Measurements from ENCODE around the gene TSPO2.
A peak's percentile ranks its signal among the peaks of the same experiment; 100 is the strongest.

The TSPO2 gene

GRCh38 chr6:41027799-41028560, 14.3 kb upstream of the TSPO2 start:
- DNase-seq, result peak; percentile 69

GRCh38 chr6:41028561-41029412, 13.5 kb upstream of the TSPO2 start:
- DNase-seq, result no peak

- no peak for DNase-seq
Measured at GRCh38 chr6:41032830-41033229, 9.4 kb upstream of the TSPO2 start.

DNA sequence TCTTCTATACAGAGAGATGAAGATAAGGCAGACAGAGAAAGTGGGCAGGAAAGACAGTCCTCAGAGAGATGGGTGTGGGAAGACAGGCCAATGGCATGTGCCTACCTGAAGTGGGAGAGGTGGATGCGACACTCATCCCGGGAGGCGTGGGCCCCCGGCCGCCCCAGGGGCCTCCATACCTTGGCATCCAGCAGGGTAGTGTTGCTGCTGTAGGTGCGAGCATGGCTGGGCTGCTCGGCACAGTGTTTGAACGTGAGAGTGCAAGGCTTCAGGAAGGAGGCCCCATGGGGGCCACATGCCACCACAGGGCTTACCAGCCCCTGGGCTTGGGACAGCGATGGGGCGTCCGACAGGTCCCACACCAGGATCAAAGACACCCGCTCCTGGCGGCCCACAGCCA, 8.5 kb upstream of the TSPO2 start:
- DNase-seq, result no peak

DNA sequence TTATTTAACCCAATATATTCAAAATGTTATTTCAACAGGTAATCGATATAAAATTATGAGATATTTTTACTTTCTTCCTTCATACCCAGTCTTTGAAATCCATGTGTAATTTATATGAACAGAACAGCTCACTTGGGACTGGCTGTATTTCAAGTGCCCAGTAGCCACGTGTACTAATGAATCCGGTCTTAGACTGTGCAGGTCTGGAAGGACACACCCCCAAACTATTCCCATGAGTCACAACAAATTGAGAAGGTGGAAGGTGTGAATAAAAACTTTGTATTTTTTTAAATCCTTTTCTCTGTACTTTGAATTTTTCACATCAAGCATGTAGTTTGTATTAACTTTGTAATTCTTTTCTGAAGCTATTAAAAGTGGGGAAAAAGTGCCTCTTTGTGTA, 6.1 kb upstream of the TSPO2 start:
- DNase-seq, result no peak

DNA sequence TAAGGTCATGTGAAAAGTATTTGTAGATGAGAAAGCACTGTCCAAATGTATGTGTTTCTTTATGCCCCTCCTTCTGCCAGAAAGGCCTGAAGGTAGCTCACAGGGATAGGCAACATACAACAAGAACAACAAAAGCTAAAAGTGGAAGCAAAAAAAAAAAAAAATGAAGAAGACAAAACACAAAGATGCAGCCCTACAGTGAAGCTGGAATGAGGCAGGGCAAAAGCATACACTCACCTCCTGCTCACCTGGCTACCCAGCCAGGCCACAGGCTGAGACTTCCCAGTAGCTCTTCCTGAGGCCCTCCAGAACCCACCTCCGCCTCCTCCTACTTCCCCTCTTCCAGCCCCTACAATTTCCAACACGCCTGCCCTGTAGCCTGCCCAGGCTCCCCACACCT, 5.7 kb upstream of the TSPO2 start:
- no peak for DNase-seq

DNA sequence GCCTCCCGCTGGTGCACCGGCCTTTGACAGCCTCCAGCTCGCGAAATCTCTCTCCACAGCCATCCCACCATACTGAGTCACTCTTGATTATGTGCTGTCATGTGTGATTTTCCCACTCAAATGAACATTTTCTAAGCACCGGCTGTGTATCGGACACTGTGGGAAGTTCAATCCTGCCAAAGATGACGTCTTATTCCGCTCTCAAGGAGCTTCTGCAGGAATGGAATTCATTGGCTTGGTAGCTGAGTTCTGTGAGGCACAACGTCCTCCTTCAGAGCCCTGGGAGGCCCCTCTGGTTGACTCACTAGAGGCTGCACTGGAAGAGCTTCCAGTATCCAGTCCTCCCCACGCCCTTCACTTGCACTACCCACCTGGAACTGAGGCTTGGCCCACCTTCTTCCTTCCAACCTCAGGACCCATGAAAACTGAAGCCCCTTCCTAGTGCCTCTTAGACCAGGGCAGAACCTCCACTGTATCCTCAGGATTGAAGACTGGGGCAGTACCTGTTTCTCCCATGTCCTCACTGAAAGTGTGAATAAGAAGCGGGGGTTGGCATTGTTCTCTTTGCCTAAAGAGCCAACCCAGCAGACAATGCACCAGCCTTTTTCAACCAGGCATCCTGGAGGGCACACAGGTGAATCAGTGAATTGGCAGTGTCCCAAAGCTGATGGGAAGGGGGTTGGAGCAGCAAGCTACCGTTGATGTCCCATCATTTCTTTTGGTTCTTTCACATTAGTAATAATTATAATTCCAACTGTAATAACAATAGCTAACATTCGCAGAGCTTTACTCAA, 5.0 kb upstream of the TSPO2 start:
- DNase-seq, result no peak

GRCh38 chr6:41038205-41038604, 4.1 kb upstream of the TSPO2 start:
- DNase-seq, result no peak

DNA sequence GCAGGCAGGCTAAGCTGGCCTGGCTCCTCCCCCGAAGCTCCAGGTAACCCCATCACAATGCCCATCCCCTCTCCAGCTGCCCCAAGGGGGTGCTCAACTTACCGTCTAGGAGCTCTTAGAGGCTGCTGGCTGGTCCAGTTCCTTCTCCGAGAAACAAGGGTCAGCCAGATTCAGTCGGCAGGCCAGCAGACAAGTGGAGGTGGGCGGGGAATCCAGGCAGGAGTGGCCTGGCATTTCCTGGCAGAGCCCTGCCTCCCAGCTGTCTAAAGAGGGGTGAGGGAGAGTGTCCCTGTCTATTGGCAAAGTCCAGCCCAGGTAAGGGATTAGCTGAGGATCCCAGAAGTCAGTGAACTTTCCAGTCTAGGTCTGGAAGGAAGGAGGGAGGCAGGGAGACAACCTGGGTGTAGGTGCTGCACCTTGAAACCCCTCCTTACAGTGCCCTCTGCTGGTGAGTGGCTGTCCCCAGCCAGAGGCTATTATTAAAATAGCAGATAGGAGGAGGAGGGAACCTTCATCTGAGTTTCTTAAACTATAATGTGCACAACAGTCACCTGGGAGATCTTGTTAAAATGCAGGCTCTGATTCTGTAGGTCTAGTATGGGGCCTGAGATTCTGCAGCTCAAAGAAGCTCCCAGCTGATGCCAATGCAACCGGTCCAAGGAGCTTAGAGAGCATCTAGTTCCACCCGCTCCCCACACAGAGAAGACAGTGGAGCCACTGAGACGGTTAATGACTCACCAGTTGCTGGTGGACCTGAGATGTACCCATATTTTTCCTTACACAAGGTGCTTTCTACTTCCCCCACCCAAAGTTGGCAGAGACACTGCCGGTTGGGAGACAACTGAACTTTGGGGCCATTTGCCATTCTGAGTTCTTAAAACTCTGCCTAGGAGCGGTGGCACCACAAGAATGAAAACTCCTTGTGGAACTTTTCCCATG, 2.9 kb upstream of the TSPO2 start, which contains the start of gene UNC5CL:
Gene UNC5CL (minus strand): TSS at position 162 of the 939 bp plus-strand sequence. CDS start 4,147 bp downstream, outside the sequence.
- peak; percentile 49 to 51 for DNase-seq

- no peak for DNase-seq
Measured at GRCh38 chr6:41040101-41040939, 1.9 kb upstream of the TSPO2 start.

DNA sequence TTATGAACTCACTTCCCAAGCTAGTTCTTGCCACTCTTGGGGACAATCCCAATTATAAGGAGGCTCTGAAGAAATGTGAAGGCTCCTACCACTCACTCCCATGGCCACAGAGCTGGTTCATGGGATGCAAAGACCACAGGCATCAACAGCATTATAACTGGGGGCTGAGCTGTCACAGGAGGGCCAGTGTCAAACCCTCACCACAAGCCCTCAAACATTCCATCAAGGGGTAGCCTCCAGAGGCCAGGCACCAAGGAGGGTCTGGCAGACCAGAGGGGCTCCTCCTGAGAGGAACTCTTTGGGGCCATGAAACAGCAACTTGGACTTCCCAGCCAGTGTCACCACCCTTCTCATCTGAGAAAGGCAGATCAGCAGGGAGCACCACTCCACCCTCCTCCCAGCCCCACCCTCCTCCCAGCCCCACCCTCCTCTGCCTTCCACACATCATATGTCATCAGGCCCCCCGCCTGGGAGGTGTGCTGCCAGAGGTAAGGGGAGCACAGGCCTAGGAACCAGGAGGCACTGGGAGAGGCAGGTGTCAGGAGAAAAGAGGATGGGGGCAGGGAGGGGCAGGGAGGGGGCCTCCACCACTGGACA, 1.2 kb upstream of the TSPO2 start:
- DNase-seq, result no peak

GRCh38 chr6:41043151-41043550, 884 bp downstream of the TSPO2 start:
- DNase-seq, result no peak

- no peak for DNase-seq
Measured at GRCh38 chr6:41045664-41046063, 3.4 kb downstream of the TSPO2 start.

GRCh38 chr6:41046084-41046483, 3.8 kb downstream of the TSPO2 start:
- no peak for DNase-seq

DNA sequence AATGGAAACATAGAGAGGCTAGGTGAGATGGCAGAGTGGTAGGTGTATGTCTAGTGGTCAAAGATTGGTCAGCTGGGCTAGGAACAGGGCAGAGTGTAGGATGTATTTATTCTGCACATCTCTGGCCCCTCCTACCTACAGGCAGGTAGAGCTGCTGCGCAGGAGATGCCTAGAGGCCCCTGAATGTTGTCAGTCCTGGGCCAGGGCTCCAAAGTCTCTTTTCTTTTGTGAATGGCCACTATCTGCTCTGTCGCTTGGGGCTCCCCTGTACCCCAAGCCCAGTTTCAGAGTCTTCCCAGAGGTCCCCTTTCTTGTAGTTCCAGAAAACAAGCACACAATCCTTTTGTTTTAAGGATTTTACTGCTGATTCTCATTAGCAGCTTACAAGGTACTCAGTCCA, 5.0 kb downstream of the TSPO2 start:
- no peak for DNase-seq

- DNase-seq, result no peak
Measured at GRCh38 chr6:41047745-41048732, 5.8 kb downstream of the TSPO2 start.

DNA sequence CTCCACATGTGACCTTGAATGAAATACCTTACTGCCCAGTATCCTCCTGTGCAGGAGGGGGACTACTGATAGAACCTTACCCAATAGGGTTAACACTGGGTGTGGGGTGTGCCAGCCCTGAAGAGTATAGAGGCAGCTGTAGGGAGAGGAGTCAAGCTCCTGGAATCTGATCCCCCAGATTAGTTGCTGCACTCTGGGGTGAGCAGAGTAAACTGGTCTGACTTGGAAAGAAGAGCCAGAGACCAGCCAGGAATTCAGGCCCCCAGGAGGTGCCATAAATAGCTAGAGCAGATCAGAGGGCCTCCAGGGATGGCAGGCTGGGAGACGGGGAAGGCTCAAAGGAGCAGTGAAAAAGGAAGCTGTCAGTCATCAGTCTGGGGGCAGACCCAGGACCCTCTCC, 7.3 kb downstream of the TSPO2 start:
- DNase-seq, result no peak

- DNase-seq, result no peak
Measured at GRCh38 chr6:41049955-41050354, 7.7 kb downstream of the TSPO2 start.

GRCh38 chr6:41050536-41050935, 8.3 kb downstream of the TSPO2 start:
- DNase-seq, result no peak

Measured in CD4-positive, alpha-beta T cell treated with Interleukin-4 for 1 hour (primary cell).